K562 (cell line): ENCODE data around the gene CUL2. TPM values are rescaled to one million over a fixed set of nuclear protein-coding genes. Genes with fewer than 3 reads are reported as not detected.
A peak's percentile ranks its signal among the peaks of the same experiment; 100 is the strongest.

Source experiments
- ATAC-seq: fragments of 200-7000 bp; cut with Tn5 transposase; 3 replicates; pipeline ENCODE4 v1.9.1; 2020; ENCODE audit warnings: moderate library complexity
- BruUV-seq: library from RNA; stranded (reverse); fragments of 400-500 nt; replicated peaks from 2 replicates; lab custom pipeline; 2021; lab: Mats Ljungman, UMichigan
- CTCF ChIA-PET: fragments of 300-600 bp; formaldehyde crosslinking; extraction: SDS; loops from one replicate; lab custom pipeline; 2021; ENCODE audit warnings: low intra/inter-chr PET ratio; lab: Yijun Ruan, JAX
- POLR2A ChIA-PET: fragments of 300-600, 350-650 bp; sonication (Branson Sonifier 250); formaldehyde crosslinking; extraction: SDS; loops from one replicate; lab custom pipeline; 2021; ENCODE audit warnings: antibody characterized with exemption, inconsistent platforms; lab: Yijun Ruan, JAX
- DNase-seq, 4 experiments: peaks; one replicate each; pipeline versions ENCODE4 v3.0.0 to v3.0.0-alpha.2; 2011 to 2018; ENCODE audit warnings: low spot score in 3 of 4, mixed read lengths in 3 of 4; ENCODE audit errors: extremely low read depth in 1 of 4
- FAIRE-seq: peaks from 2 replicates; lab custom pipeline; 2011; peaks lifted over from hg19 to GRCh38; lab: Jason Lieb, UNC
- H2AFZ ChIP-seq: 2 replicates; pipeline ENCODE4 v1.6.0; 2011; ENCODE audit warnings: low read depth, low read length, control low read depth, inconsistent platforms
- H3K27ac ChIP-seq: fragments of 200-600 bp; 3 replicates; pipeline ENCODE4 v1.8.0; 2011; ENCODE audit warnings: low read depth, mild to moderate bottlenecking, control low read depth, inconsistent platforms, low read length, moderate library complexity, mixed read lengths; ENCODE audit errors: extremely low read depth
- H3K27me3 ChIP-seq, 2 experiments: fragments of 300-600 bp in 1 of 2; 2 replicates in 1 of 2; 3 replicates in 1 of 2; pipeline versions ENCODE4 v1.6.0 to v1.8.0; 2011; ENCODE audit warnings: inconsistent platforms in 2 of 2, low read length in 2 of 2, mild to moderate bottlenecking in 1 of 2, mixed read lengths in 1 of 2, moderate library complexity in 1 of 2; ENCODE audit not compliant: control insufficient read depth in 2 of 2, insufficient read depth in 2 of 2
- H3K36me3 ChIP-seq: fragments of 300-600 bp; 3 replicates; pipeline ENCODE4 v1.8.0; 2011; ENCODE audit warnings: mild to moderate bottlenecking, low read length, inconsistent platforms; ENCODE audit not compliant: control insufficient read depth, insufficient read depth
- H3K4me1 ChIP-seq, 2 experiments: fragments of 200-600 bp in 1 of 2; replicated peaks in 1 of 2; 2 replicates in 1 of 2; 3 replicates in 1 of 2; pipeline versions ENCODE4 v1.5.1 to v1.8.0; 2011; ENCODE audit warnings: inconsistent platforms in 2 of 2, low read length in 2 of 2, mild to moderate bottlenecking in 1 of 2, mixed read lengths in 1 of 2, moderate library complexity in 1 of 2; ENCODE audit not compliant: control insufficient read depth in 2 of 2, insufficient read depth in 2 of 2
- H3K4me2 ChIP-seq: 2 replicates; pipeline ENCODE4 v1.6.1; 2011; ENCODE audit warnings: low read length, control low read depth, inconsistent platforms, mixed read lengths; ENCODE audit not compliant: insufficient read depth
- H3K4me3 ChIP-seq: fragments of 200-600 bp; sonication (generic), shearing (Covaris generic); 2 replicates; pipeline ENCODE4 v1.5.1; 2016; ENCODE audit warnings: control low read depth, inconsistent platforms
- H3K79me2 ChIP-seq: fragments of 200-600 bp; 3 replicates; pipeline ENCODE4 v1.8.0; 2011; ENCODE audit warnings: low read length, inconsistent platforms; ENCODE audit not compliant: control insufficient read depth, insufficient read depth
- H3K9ac ChIP-seq, 2 experiments: 2 replicates each; pipeline versions ENCODE4 v1.6.0 to v1.6.1; 2011; ENCODE audit warnings: low read depth in 2 of 2, low read length in 2 of 2, control low read depth in 1 of 2, inconsistent platforms in 1 of 2, mild to moderate bottlenecking in 1 of 2, mixed read lengths in 1 of 2; ENCODE audit not compliant: insufficient read depth in 1 of 2
- H3K9me1 ChIP-seq: one replicate; pipeline ENCODE4 v1.6.0; 2011; ENCODE audit warnings: inconsistent platforms, mild to moderate bottlenecking, low read length, moderate library complexity; ENCODE audit not compliant: control insufficient read depth, insufficient read depth
- H3K9me3 ChIP-seq: replicated peaks from 2 replicates; pipeline ENCODE4 v1.5.1; 2011; ENCODE audit warnings: low read depth, low read length, inconsistent platforms; ENCODE audit not compliant: control insufficient read depth, insufficient read depth
- H4K20me1 ChIP-seq: replicated peaks from 2 replicates; pipeline ENCODE4 v1.6.1; 2011; ENCODE audit warnings: low read length, inconsistent platforms, mixed read lengths; ENCODE audit not compliant: control insufficient read depth, insufficient read depth
- ATF3 ChIP-seq, 2 experiments: fragments of 450-650 bp in 1 of 2; sonication (generic) in 1 of 2; formaldehyde crosslinking in 1 of 2; IDR thresholded peaks in 1 of 2; conservative IDR thresholded peaks in 1 of 2; 2 replicates each; pipeline versions ENCODE4 v1.6.1 to v1.8.1; 2016 to 2023; ENCODE audit warnings: mild to moderate bottlenecking in 2 of 2, moderate library complexity in 2 of 2, inconsistent platforms in 1 of 2, missing genetic modification reagents in 1 of 2
- DPF2 ChIP-seq: fragments of 450-650 bp; IDR thresholded peaks from 2 replicates; pipeline ENCODE4 v1.6.1; 2016
- E2F6 ChIP-seq, 2 experiments: IDR thresholded peaks; 2 replicates each; pipeline ENCODE4 v1.6.1; 2011; ENCODE audit warnings: borderline replicate concordance in 1 of 2, control low read depth in 1 of 2, low read depth in 1 of 2, low read length in 1 of 2, mild to moderate bottlenecking in 1 of 2, mixed read lengths in 1 of 2, moderate library complexity in 1 of 2; ENCODE audit not compliant: insufficient read depth in 1 of 2, insufficient read length in 1 of 2, poor library complexity in 1 of 2, severe bottlenecking in 1 of 2; ENCODE audit errors: extremely low read depth in 1 of 2
- ETV6 ChIP-seq, 3 experiments: fragments of 150-350 bp in 1 of 3; sonication (generic) in 1 of 3; formaldehyde crosslinking in 1 of 3; IDR thresholded peaks; 2 replicates each; pipeline versions ENCODE4 v1.6.1 to v1.8.0; 2014 to 2022; ENCODE audit warnings: borderline replicate concordance in 2 of 3, low read depth in 2 of 3, antibody characterized with exemption in 1 of 3, low read length in 1 of 3, mild to moderate bottlenecking in 1 of 3, missing genetic modification reagents in 1 of 3
- GTF3C2 ChIP-seq: IDR thresholded peaks from 3 replicates; pipeline ENCODE4 v1.6.1; 2011; ENCODE audit warnings: borderline replicate concordance, mild to moderate bottlenecking, moderate library complexity; ENCODE audit not compliant: insufficient read length; ENCODE audit errors: extremely low read depth
- L3MBTL2 ChIP-seq: fragments of 450-650 bp; IDR thresholded peaks from 2 replicates; pipeline ENCODE4 v1.6.1; 2016; ENCODE audit warnings: mild to moderate bottlenecking, moderate library complexity
- MAX ChIP-seq: sonication (generic); formaldehyde crosslinking; IDR thresholded peaks from 2 replicates; pipeline ENCODE4 v1.9.0; 2022; ENCODE audit warnings: mild to moderate bottlenecking, missing genetic modification reagents
- MEF2A ChIP-seq: IDR thresholded peaks from 2 replicates; pipeline ENCODE4 v1.6.1; 2011; ENCODE audit warnings: low read depth, mild to moderate bottlenecking, low read length, moderate library complexity; ENCODE audit not compliant: control insufficient read depth
- MLX ChIP-seq, 2 experiments: fragments of 450-650 bp in 1 of 2; sonication (generic) in 1 of 2; formaldehyde crosslinking; conservative IDR thresholded peaks; 2 replicates each; pipeline versions ENCODE4 v1.4.0 to v1.8.1; 2020 to 2022; ENCODE audit warnings: mild to moderate bottlenecking in 1 of 2, missing genetic modification reagents in 1 of 2
- ZBTB5 ChIP-seq: fragments of 450-650 bp; IDR thresholded peaks from 2 replicates; pipeline ENCODE4 v1.6.1; 2017; ENCODE audit warnings: antibody characterized with exemption
- WGBS: fragments of 100-300 bp; shearing (Covaris generic); methylation state at CpG from one replicate; pipeline ENCODE4 v1.1.6; 2016; ENCODE audit warnings: low coverage, mixed read lengths; ENCODE audit not compliant: insufficient coverage; ENCODE audit errors: missing lambda C conversion rate; 5-methylcytosine and 5-hydroxymethylcytosine counted together
- in situ Hi-C: fragments of 300-500 bp; cut with MboI; formaldehyde crosslinking; loops from 4 replicates; pipeline ENCODE4 v1.15.0; 2018; ENCODE audit warnings: inconsistent platforms, mixed read lengths
- intact Hi-C: fragments of 100-400 bp; cut with micrococcal nuclease; formaldehyde crosslinking; loops from 2 replicates; pipeline ENCODE4 v1.14.2; 2022
- polyA plus RNA-seq, 8 experiments: library from polyadenylated mRNA; depleted of rRNA in 4 of 8; stranded (reverse) in 5 of 8; unstranded in 3 of 8; fragments of >200 nt; fragmentation: Nextera tagmentation in 2 of 8; fragmentation: Illumina TruSeq in 1 of 8; extraction: Ambion mirVana in 2 of 8; extraction: Trizol in 1 of 8; gene quantifications; 2 replicates each; pipeline versions ENCODE4 v1.2.1 to v1.2.3, GENCODE V29; 2011 to 2014; ENCODE audit warnings: inconsistent platforms in 1 of 8, missing spikeins in 1 of 8
- total RNA-seq, 7 experiments: library from RNA; depleted of rRNA in 6 of 7; stranded (reverse); fragments of >200 nt in 6 of 7; fragmentation: Illumina TruSeq in 2 of 7; extraction: Trizol in 2 of 7; gene quantifications; 2 replicates each; pipeline versions ENCODE4 v1.2.1 to v1.2.3, GENCODE V29; 2011 to 2021; ENCODE audit warnings: low replicate concordance in 1 of 7

Gene CUL2
- total and polyA plus RNA-seq, 9 of the 15 experiments (the other 6 are each of a cell fraction or from before 2014, with no cell fraction given): 17.3 to 46.3 (median 41.2) TPM

GRCh38 chr10:34996843-34997242 lies 93.3 kb downstream of the CUL2 start:
- CTCF ChIA-PET: no interaction called here
- FAIRE-seq: no peak
- in situ Hi-C loops: no loop called here

More at GRCh38 chr10:34996843-34997242, 93.3 kb downstream of the CUL2 start:
- H3K36me3 ChIP-seq: no peaks in the 10 kb centered on the region
- no peak for ATAC-seq
- no peaks in the 10 kb centered on the region; a peak in 1 of 5 replicates for H3K27me3 ChIP-seq
- H3K9me1 ChIP-seq: no peaks in the 10 kb centered on the region
- POLR2A ChIA-PET: interaction anchor here (0.7 kb wide), 1 partner anchor 819 kb away, joined by 4 read pairs; no protein-coding TSS in a partner anchor
- H3K27ac ChIP-seq: no peak overlapping the region
- no peak overlapping the region for H3K9ac ChIP-seq
- intact Hi-C loops: loop anchor here (10.0 kb wide), 2 partner anchors 98 to 128 kb away; partner anchors contain the start of genes CREM and CUL2
- DNase-seq: no peak
- no peaks in the 10 kb centered on the region for H4K20me1 ChIP-seq
- BruUV-seq: no TSS peak
- TF ChIP-seq GTF3C2 (no peak), E2F6 (IDR thresholded peaks at IDR 0.05; ENCODE audit: borderline replicate concordance in 1 of 2, extremely low read depth in 1 of 2, insufficient read depth in 1 of 2, insufficient read length in 1 of 2, low read depth in 1 of 2, low read length in 1 of 2, poor library complexity in 1 of 2, severe bottlenecking in 1 of 2) (peak in 1 of 2 experiments; percentile 45), ETV6 (IDR thresholded peaks at IDR 0.05; ENCODE audit: borderline replicate concordance in 1 of 2, low read depth in 2 of 2, low read length in 1 of 2) (no peak), ETV6 (CRISPR knock-in tag; IDR thresholded peaks at IDR 0.05; ENCODE audit: borderline replicate concordance) (no peak), L3MBTL2 (peak; percentile 65), ATF3 (IDR thresholded peaks at IDR 0.05) (no peak), ATF3 (CRISPR knock-in tag; conservative IDR thresholded peaks at IDR 0.05) (no peak), ZBTB5 (no peak), MLX (CRISPR knock-in tag; conservative IDR thresholded peaks at IDR 0.05) (no peak), MAX (CRISPR knock-in tag) (peak; percentile 26; the same call in 1 of the 2 replicates), DPF2 (no peak), MEF2A (no peak)
- TF ChIP-seq, all 486 proteins: peak for 3
- WGBS: 15% methylated on average over 5 of the region's 6 CpGs
- no peak overlapping the region for H3K4me3 ChIP-seq
- no peak overlapping the region for H3K4me2 ChIP-seq
- no peak overlapping the region for H2AFZ ChIP-seq
- H3K79me2 ChIP-seq: no peaks in the 10 kb centered on the region
- H3K9me3 ChIP-seq: no peaks in the 10 kb centered on the region
- H3K4me1 ChIP-seq: no peaks in the 10 kb centered on the region
